ENCODE data around the gene KANSL2. TPM values are rescaled to one million over a fixed set of nuclear protein-coding genes. Genes with fewer than 3 reads are reported as not detected.

Gene KANSL2
- total RNA-seq, 1 donor from 2014 or later: 86.2 TPM

GRCh38 chr12:48695859-48696258 is 13.8 kb upstream of the KANSL2 start:
- Histone ChIP-seq H3K4me3 (no peak overlapping the region), H3K4me1 (no peaks in the 10 kb centered on the region), H3K36me3 (peaks cover 0 to 79% of the 10 kb centered on the region in 2 donors), H3K27me3 (no peaks in the 10 kb centered on the region), H3K27ac (no peak overlapping the region), H3K9me3 (no peaks in the 10 kb centered on the region)
- intact Hi-C loops (cut with DNase I): no loop called here
- DNase-seq (ENCODE audit: extremely low spot score in 2 of 2): no peak
- TF ChIP-seq POLR2AphosphoS5 (IDR thresholded peaks at IDR 0.05; ENCODE audit: insufficient read depth in 1 of 2, low read depth in 1 of 2) (no peak), POLR2A (IDR thresholded peaks at IDR 0.05) (no peak), CTCF (IDR thresholded peaks at IDR 0.05) (no peak)

- intact Hi-C loops (cut with DNase I): no loop called here
- H3K4me3 ChIP-seq: no peak overlapping the region
- no peaks in the 10 kb centered on the region for H3K4me1 ChIP-seq
- H3K9me3 ChIP-seq: no peaks in the 10 kb centered on the region
- peaks cover 0 to 64% of the 10 kb centered on the region in 2 donors for H3K36me3 ChIP-seq
- H3K27ac ChIP-seq: no peak overlapping the region
- no peak for DNase-seq (ENCODE audit: extremely low spot score in 2 of 2)
- TF ChIP-seq POLR2AphosphoS5 (IDR thresholded peaks at IDR 0.05; ENCODE audit: insufficient read depth in 1 of 2, low read depth in 1 of 2): no peak
- no peak for TF ChIP-seq CTCF (IDR thresholded peaks at IDR 0.05)
- TF ChIP-seq POLR2A (IDR thresholded peaks at IDR 0.05): no peak
- no peaks in the 10 kb centered on the region for H3K27me3 ChIP-seq
These were observed 12.0 kb upstream of the KANSL2 start for GRCh38 chr12:48694038-48694437.

- H3K4me1 ChIP-seq: no peaks in the 10 kb centered on the region
- H3K27ac ChIP-seq: no peak overlapping the region
- intact Hi-C loops (cut with DNase I): no loop called here
- H3K9me3 ChIP-seq: no peaks in the 10 kb centered on the region
- peaks cover 0 to 59% of the 10 kb centered on the region in 2 donors for H3K36me3 ChIP-seq
- no peak for DNase-seq (ENCODE audit: extremely low spot score in 2 of 2)
- TF ChIP-seq CTCF (IDR thresholded peaks at IDR 0.05) (no peak), POLR2A (IDR thresholded peaks at IDR 0.05) (no peak)
- H3K4me3 ChIP-seq: no peak overlapping the region
- no peaks in the 10 kb centered on the region for H3K27me3 ChIP-seq
These were observed 11.5 kb upstream of the KANSL2 start for GRCh38 chr12:48693572-48693971.

- no peak overlapping the region for H3K27ac ChIP-seq
- intact Hi-C loops (cut with DNase I): no loop called here
These were observed 9.9 kb upstream of the KANSL2 start for GRCh38 chr12:48691826-48692487.

More at GRCh38 chr12:48691826-48692487, 9.9 kb upstream of the KANSL2 start:
- Histone ChIP-seq H3K4me1 (no peaks in the 10 kb centered on the region), H3K9me3 (no peaks in the 10 kb centered on the region), H3K36me3 (peaks cover 0 to 45% of the 10 kb centered on the region in 2 donors), H3K27me3 (no peaks in the 10 kb centered on the region), H3K4me3 (no peak overlapping the region)
- no peak for DNase-seq (ENCODE audit: extremely low spot score in 2 of 2)
- no peak for TF ChIP-seq CTCF (IDR thresholded peaks at IDR 0.05)
- TF ChIP-seq POLR2AphosphoS5 (IDR thresholded peaks at IDR 0.05; ENCODE audit: insufficient read depth in 1 of 2, low read depth in 1 of 2): no peak
- TF ChIP-seq POLR2A (IDR thresholded peaks at IDR 0.05): no peak
